ENCODE data around the gene SETBP1.
A peak's percentile ranks its signal among the peaks of the same experiment; 100 is the strongest.

SETBP1 gene

DNA sequence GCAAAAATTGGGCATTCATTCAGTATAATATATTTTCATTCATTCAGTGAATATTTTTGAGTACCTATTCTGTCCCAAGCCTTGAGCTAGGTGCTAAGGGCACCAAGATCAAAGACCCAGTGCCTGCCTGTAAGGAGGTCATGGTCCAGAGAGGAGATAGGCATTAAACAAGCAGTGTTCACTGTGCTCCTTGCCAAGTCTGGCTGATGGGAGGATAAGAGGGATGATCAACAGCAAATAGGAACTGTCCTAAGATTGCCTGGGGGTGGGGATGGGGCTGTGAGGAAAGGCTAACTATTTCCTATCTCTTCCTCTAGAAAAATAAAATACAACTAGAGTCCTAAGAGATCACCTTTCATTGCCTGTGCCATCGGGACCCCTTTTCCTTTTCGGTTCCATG, 60.4 kb downstream of the SETBP1 start:
- Histone ChIP-seq H3K9me3 (ENCODE audit: control insufficient read depth, insufficient read depth, low read length) (no peaks in the 10 kb centered on the region), H3K4me2 (ENCODE audit: low read length) (no peak overlapping the region), H3K9me2 (replicated peaks; ENCODE audit: control insufficient read depth, low read length) (no peaks in the 10 kb centered on the region), H3F3A (ENCODE audit: control insufficient read depth, insufficient read depth) (no peaks in the 10 kb centered on the region), H3K27ac (ENCODE audit: low read depth, low read length) (no peak overlapping the region), H3K4me3 (ENCODE audit: low read length) (no peak overlapping the region), H3K27me3 (ENCODE audit: control insufficient read depth, low read length) (no peaks in the 10 kb centered on the region), H3K4me1 (ENCODE audit: control insufficient read depth, low read length) (peaks cover 35% of the 10 kb centered on the region), H4K20me1 (ENCODE audit: control insufficient read depth, insufficient read depth, low read depth, low read length) (no peaks in the 10 kb centered on the region), H3K79me2 (ENCODE audit: control insufficient read depth, low read length) (peaks cover 24% of the 10 kb centered on the region), H3K36me3 (ENCODE audit: control insufficient read depth, low read length) (peaks cover 10% of the 10 kb centered on the region; the same call in 1 of the 2 replicates)
- TF ChIP-seq EZH2phosphoT487 (IDR thresholded peaks at IDR 0.05; ENCODE audit: borderline replicate concordance, low read length): no peak
- TF ChIP-seq, protein P1, sequence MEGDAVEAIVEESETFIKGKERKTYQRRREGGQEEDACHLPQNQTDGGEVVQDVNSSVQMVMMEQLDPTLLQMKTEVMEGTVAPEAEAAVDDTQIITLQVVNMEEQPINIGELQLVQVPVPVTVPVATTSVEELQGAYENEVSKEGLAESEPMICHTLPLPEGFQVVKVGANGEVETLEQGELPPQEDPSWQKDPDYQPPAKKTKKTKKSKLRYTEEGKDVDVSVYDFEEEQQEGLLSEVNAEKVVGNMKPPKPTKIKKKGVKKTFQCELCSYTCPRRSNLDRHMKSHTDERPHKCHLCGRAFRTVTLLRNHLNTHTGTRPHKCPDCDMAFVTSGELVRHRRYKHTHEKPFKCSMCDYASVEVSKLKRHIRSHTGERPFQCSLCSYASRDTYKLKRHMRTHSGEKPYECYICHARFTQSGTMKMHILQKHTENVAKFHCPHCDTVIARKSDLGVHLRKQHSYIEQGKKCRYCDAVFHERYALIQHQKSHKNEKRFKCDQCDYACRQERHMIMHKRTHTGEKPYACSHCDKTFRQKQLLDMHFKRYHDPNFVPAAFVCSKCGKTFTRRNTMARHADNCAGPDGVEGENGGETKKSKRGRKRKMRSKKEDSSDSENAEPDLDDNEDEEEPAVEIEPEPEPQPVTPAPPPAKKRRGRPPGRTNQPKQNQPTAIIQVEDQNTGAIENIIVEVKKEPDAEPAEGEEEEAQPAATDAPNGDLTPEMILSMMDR (IDR thresholded peaks at IDR 0.05; ENCODE audit: low read depth, low read length, poor library complexity, severe bottlenecking): no peak

DNA sequence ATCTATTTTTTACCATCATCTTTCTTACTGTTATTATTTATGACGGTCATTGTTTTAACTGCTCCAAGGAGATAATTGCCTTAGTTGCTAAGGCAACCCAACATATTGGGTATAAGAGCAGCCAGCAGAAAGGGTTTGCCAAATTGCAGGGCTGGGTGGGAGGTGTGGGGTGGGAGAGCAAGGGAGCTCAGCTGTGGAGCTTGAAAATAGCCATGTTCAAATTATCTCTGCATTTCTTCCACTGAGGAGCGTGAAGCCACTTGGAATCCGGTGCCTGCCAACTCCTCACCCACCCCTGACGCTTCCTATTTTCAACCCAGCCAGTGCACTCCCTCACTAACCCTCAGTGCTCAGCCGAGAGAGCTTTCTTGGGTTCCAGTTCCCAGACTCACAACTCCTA, 60.8 kb downstream of the SETBP1 start:
- Histone ChIP-seq H3K9me2 (replicated peaks; ENCODE audit: control insufficient read depth, low read length) (no peaks in the 10 kb centered on the region), H3K79me2 (ENCODE audit: control insufficient read depth, low read length) (peaks cover 26% of the 10 kb centered on the region), H3K4me1 (ENCODE audit: control insufficient read depth, low read length) (peaks cover 39% of the 10 kb centered on the region), H4K20me1 (ENCODE audit: control insufficient read depth, insufficient read depth, low read depth, low read length) (no peaks in the 10 kb centered on the region), H3K9me3 (ENCODE audit: control insufficient read depth, insufficient read depth, low read length) (no peaks in the 10 kb centered on the region), H3K4me3 (ENCODE audit: low read length) (no peak overlapping the region), H3K27me3 (ENCODE audit: control insufficient read depth, low read length) (no peaks in the 10 kb centered on the region), H3K36me3 (ENCODE audit: control insufficient read depth, low read length) (peaks cover 10% of the 10 kb centered on the region; the same call in 1 of the 2 replicates), H3K27ac (ENCODE audit: low read depth, low read length) (no peak overlapping the region), H3K4me2 (ENCODE audit: low read length) (no peak overlapping the region), H3F3A (ENCODE audit: control insufficient read depth, insufficient read depth) (no peaks in the 10 kb centered on the region)
- TF ChIP-seq EZH2phosphoT487 (IDR thresholded peaks at IDR 0.05; ENCODE audit: borderline replicate concordance, low read length): no peak
- TF ChIP-seq, protein P1 (IDR thresholded peaks at IDR 0.05; ENCODE audit: low read depth, low read length, poor library complexity, severe bottlenecking): no peak

DNA sequence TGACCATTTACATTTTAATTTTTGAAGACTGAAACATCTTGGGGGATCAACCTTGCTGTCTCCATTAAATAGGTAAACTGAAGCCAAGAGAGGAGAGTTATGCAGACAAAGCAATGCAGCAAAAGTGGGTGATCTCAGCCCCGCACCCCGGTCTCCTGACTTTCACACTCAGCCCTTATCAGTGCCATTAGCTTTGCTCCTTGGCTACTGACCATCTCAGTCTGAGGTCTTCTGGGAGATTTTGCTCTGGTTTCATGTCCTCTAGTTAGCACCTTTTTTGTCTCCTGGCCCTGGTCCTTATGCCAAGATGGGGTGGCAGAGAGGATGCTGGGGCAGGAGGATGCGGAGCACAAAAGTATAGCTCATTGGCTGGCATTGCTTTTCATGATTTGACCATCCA, 61.4 kb downstream of the SETBP1 start:
- peaks cover 21% of the 10 kb centered on the region for H3K79me2 ChIP-seq (ENCODE audit: control insufficient read depth, low read length)
- TF ChIP-seq EZH2phosphoT487 (IDR thresholded peaks at IDR 0.05; ENCODE audit: borderline replicate concordance, low read length): no peak
- TF ChIP-seq, protein P1 (IDR thresholded peaks at IDR 0.05; ENCODE audit: low read depth, low read length, poor library complexity, severe bottlenecking): no peak
- no peaks in the 10 kb centered on the region for H4K20me1 ChIP-seq (ENCODE audit: control insufficient read depth, insufficient read depth, low read depth, low read length)
- H3K4me3 ChIP-seq (ENCODE audit: low read length): no peak overlapping the region
- peak overlapping the region; percentile 57 for H3K4me2 ChIP-seq (ENCODE audit: low read length)
- H3K9me2 ChIP-seq (replicated peaks; ENCODE audit: control insufficient read depth, low read length): no peaks in the 10 kb centered on the region
- H3K9me3 ChIP-seq (ENCODE audit: control insufficient read depth, insufficient read depth, low read length): no peaks in the 10 kb centered on the region
- H3K27ac ChIP-seq (ENCODE audit: low read depth, low read length): no peak overlapping the region
- peaks cover 40% of the 10 kb centered on the region for H3K4me1 ChIP-seq (ENCODE audit: control insufficient read depth, low read length)
- H3K36me3 ChIP-seq (ENCODE audit: control insufficient read depth, low read length): peaks cover 7% of the 10 kb centered on the region; the same call in 1 of the 2 replicates
- H3K27me3 ChIP-seq (ENCODE audit: control insufficient read depth, low read length): no peaks in the 10 kb centered on the region
- no peaks in the 10 kb centered on the region for H3F3A ChIP-seq (ENCODE audit: control insufficient read depth, insufficient read depth)
